HepG2 (cell line): Measurements from ENCODE around the gene QDPR. TPM values are rescaled to one million over a fixed set of nuclear protein-coding genes. Genes with fewer than 3 reads are reported as not detected.

Source experiments
- ADNP ChIP-seq: sonication (generic); formaldehyde crosslinking; IDR thresholded peaks from 2 replicates; pipeline ENCODE4 v1.4.0; 2020; ENCODE audit warnings: missing genetic modification reagents
- CHD2 ChIP-seq: IDR thresholded peaks from 2 replicates; pipeline ENCODE4 v1.6.1; 2011; ENCODE audit warnings: low read depth, low read length, improper control_type of control experiment
- GFI1 ChIP-seq: sonication (generic); formaldehyde crosslinking; IDR thresholded peaks from 2 replicates; pipeline ENCODE4 v1.5.0; 2020; ENCODE audit warnings: missing genetic modification reagents, mild to moderate bottlenecking, borderline replicate concordance
- GLI4 ChIP-seq: sonication (generic); formaldehyde crosslinking; IDR thresholded peaks from 2 replicates; pipeline ENCODE4 v1.5.1; 2020; ENCODE audit warnings: missing genetic modification reagents, mild to moderate bottlenecking, moderate library complexity, borderline replicate concordance
- GTF2F1 ChIP-seq: fragments of 150-350 bp; IDR thresholded peaks from 2 replicates; pipeline ENCODE4 v1.6.1; 2014; ENCODE audit warnings: low read length
- HMG20B ChIP-seq: conservative IDR thresholded peaks from 2 replicates; pipeline ENCODE4 v1.6.1; 2016; ENCODE audit warnings: missing genetic modification reagents, missing compliant biosample characterization
- IRF9 ChIP-seq: sonication (generic); formaldehyde crosslinking; IDR thresholded peaks from 2 replicates; pipeline ENCODE4 v1.8.0; 2022; ENCODE audit warnings: missing genetic modification reagents, mild to moderate bottlenecking, borderline replicate concordance
- JUND ChIP-seq: sonication (generic); formaldehyde crosslinking; IDR thresholded peaks from 2 replicates; pipeline ENCODE4 v1.8.0; 2022; ENCODE audit warnings: mild to moderate bottlenecking, missing genetic modification reagents
- SP4 ChIP-seq: sonication (generic); formaldehyde crosslinking; IDR thresholded peaks from 2 replicates; pipeline ENCODE4 v1.8.1; 2023; ENCODE audit warnings: mild to moderate bottlenecking, missing genetic modification reagents
- SSRP1 ChIP-seq: IDR thresholded peaks from 2 replicates; pipeline ENCODE4 v1.6.1; 2016; ENCODE audit warnings: control low read depth
- STAT5B ChIP-seq: sonication (generic); formaldehyde crosslinking; IDR thresholded peaks from 2 replicates; pipeline ENCODE4 v1.4.0; 2020; ENCODE audit warnings: missing genetic modification reagents
- TFAP4 ChIP-seq: sonication (generic); IDR thresholded peaks from 2 replicates; pipeline ENCODE4 v1.6.1; 2016; ENCODE audit warnings: low read depth, borderline replicate concordance
- THAP9 ChIP-seq: sonication (generic); formaldehyde crosslinking; IDR thresholded peaks from 2 replicates; pipeline ENCODE4; 2020; ENCODE audit warnings: missing genetic modification reagents, mild to moderate bottlenecking, borderline replicate concordance
- ZBED4 ChIP-seq: sonication (generic); formaldehyde crosslinking; IDR thresholded peaks from 2 replicates; pipeline ENCODE4 v1.4.0; 2020; ENCODE audit warnings: missing genetic modification reagents, borderline replicate concordance
- ZFP36L1 ChIP-seq: sonication (generic); formaldehyde crosslinking; IDR thresholded peaks from 2 replicates; pipeline ENCODE4 v1.8.0; 2022; ENCODE audit warnings: mild to moderate bottlenecking, missing genetic modification reagents, moderate library complexity
- ZFY ChIP-seq: sonication (generic); formaldehyde crosslinking; IDR thresholded peaks from 2 replicates; pipeline ENCODE4 v1.4.0; 2020; ENCODE audit warnings: missing genetic modification reagents
- ZNF12 ChIP-seq: sonication (generic); formaldehyde crosslinking; IDR thresholded peaks from 2 replicates; pipeline ENCODE4 v1.5.0; 2020; ENCODE audit warnings: missing genetic modification reagents
- ZNF331 ChIP-seq: sonication (generic); formaldehyde crosslinking; IDR thresholded peaks from 2 replicates; pipeline ENCODE4 v1.4.0; 2020; ENCODE audit warnings: missing genetic modification reagents
- ZNF660 ChIP-seq: sonication (generic); formaldehyde crosslinking; IDR thresholded peaks from 2 replicates; pipeline ENCODE4 v1.5.1; 2020; ENCODE audit warnings: mild to moderate bottlenecking, low read depth, missing genetic modification reagents, borderline replicate concordance
- polyA plus RNA-seq, 8 experiments: library from polyadenylated mRNA; depleted of rRNA in 3 of 8; stranded (reverse) in 7 of 8; unstranded in 1 of 8; fragments of >200 nt; fragmentation: Illumina TruSeq in 4 of 8; extraction: Trizol in 4 of 8; gene quantifications; 2 replicates each; pipeline versions ENCODE4 v1.2.1 to v1.2.3, GENCODE V29; 2011 to 2016; ENCODE audit warnings: low read depth in 4 of 8, missing spikeins in 1 of 8, mixed read lengths in 1 of 8; ENCODE audit not compliant: insufficient read depth in 1 of 8
- total RNA-seq, 5 experiments: library from RNA; depleted of rRNA; stranded (reverse); fragments of >200 nt; fragmentation: Illumina TruSeq; extraction: Trizol; gene quantifications; 2 replicates each; pipeline ENCODE4 v1.2.3, GENCODE V29; 2016; ENCODE audit warnings: low read depth in 1 of 5

Gene QDPR
- total and polyA plus RNA-seq, 2 of the 13 experiments (the other 11 are each of a cell fraction or from before 2014, with no cell fraction given): 9.9 to 95.5 TPM

- TF ChIP-seq ZBED4 (CRISPR knock-in tag) (no peak), GTF2F1 (no peak; the same call in 1 of the 2 replicates), ADNP (CRISPR knock-in tag) (peak; percentile 54; the same call in 1 of the 2 replicates), CHD2 (no peak), SP4 (0 out of 2 replicates have a peak, but pooled peaks have one; percentile 38), ZNF12 (CRISPR knock-in tag) (peak; percentile 21; the same call in 1 of the 2 replicates), SSRP1 (CRISPR knock-in tag) (no peak), ZFP36L1 (CRISPR knock-in tag) (no peak), IRF9 (no peak; the same call in 1 of the 2 replicates), HMG20B (peak; percentile 91), ZNF660 (CRISPR knock-in tag) (no peak), ZNF331 (CRISPR knock-in tag) (peak; percentile 64), ZFY (CRISPR knock-in tag) (no peak), THAP9 (CRISPR knock-in tag) (no peak), TFAP4 (peak; percentile 96), GFI1 (peak; percentile 99), GLI4 (CRISPR knock-in tag) (no peak), STAT5B (no peak), JUND (CRISPR knock-in tag) (peak; percentile 68)
Observed at GRCh38 chr4:17558941-17559708, 47.2 kb upstream of the QDPR start (continued).
